Measurements from ENCODE around the gene ADGRD2.

- TF ChIP-seq, protein P1, sequence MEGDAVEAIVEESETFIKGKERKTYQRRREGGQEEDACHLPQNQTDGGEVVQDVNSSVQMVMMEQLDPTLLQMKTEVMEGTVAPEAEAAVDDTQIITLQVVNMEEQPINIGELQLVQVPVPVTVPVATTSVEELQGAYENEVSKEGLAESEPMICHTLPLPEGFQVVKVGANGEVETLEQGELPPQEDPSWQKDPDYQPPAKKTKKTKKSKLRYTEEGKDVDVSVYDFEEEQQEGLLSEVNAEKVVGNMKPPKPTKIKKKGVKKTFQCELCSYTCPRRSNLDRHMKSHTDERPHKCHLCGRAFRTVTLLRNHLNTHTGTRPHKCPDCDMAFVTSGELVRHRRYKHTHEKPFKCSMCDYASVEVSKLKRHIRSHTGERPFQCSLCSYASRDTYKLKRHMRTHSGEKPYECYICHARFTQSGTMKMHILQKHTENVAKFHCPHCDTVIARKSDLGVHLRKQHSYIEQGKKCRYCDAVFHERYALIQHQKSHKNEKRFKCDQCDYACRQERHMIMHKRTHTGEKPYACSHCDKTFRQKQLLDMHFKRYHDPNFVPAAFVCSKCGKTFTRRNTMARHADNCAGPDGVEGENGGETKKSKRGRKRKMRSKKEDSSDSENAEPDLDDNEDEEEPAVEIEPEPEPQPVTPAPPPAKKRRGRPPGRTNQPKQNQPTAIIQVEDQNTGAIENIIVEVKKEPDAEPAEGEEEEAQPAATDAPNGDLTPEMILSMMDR (IDR thresholded peaks at IDR 0.05): no peak
- TF ChIP-seq POLR2A (IDR thresholded peaks at IDR 0.05) (no peak), EP300 (IDR thresholded peaks at IDR 0.05) (no peak)
Observed at GRCh38 chr9:124522121-124523098, 72.2 kb downstream of the ADGRD2 start.
